Measurements from ENCODE around the gene FUNDC2.
"Not testable (repeated sequence)": the region's sequence is repeated elsewhere in the genome, so short reads cannot be mapped to it uniquely, and the experiment has no call there.

The FUNDC2 gene

DNA sequence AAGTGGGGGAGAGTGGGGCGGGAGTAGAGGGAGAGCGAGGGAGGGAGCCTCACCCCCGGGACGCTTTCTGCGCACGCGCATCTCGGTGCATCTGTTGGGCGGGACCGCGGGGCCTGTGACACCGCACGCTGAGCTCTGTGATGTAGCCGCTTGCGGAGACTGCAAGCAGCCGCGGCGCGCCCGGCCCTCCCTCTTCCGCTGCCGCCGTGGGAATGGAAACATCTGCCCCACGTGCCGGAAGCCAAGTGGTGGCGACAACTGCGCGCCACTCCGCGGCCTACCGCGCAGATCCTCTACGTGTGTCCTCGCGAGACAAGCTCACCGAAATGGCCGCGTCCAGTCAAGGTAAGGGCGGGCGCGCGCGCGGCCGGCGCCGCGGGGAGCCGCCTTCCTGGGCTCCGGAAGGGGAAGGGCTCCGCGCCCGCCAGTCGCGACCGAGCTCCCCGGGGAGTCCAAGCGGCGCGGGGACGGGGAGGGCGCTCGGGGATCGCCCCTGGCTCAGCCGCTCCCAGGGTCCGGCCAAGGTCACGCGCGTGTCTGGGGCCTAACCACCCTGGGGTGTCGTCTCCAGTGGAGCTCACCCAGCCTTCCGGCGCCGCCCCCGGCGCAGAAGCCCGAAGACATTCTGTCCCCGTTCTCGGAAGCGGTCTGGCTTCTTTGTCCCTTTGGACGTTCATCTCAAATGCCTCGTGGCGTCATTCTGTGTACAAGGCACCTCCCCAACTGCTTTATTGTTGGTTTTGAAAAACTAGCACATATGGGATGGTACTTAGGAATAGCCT, at the start of gene FUNDC2:
Gene FUNDC2 (plus strand): TSS at position 118 of the 782 bp plus-strand sequence. CDS start 95 bp downstream, at position 213.
- peak; percentile 75 to 89 (median 88) for DNase-seq (ENCODE audit: low read depth in 3 of 3)

GRCh38 chrX:154979629-154980028, 47.0 kb upstream of the FUNDC2 start:
- DNase-seq (ENCODE audit: low read depth in 3 of 3), result no peak

GRCh38 chrX:154980330-154981115, 46.1 kb upstream of the FUNDC2 start:
- DNase-seq (ENCODE audit: low read depth in 3 of 3), result peak; percentile 35 to 55 (median 51)

GRCh38 chrX:154981116-154981411, 45.6 kb upstream of the FUNDC2 start:
- DNase-seq (ENCODE audit: low read depth in 3 of 3), result no peak

GRCh38 chrX:154986826-154987575, 39.6 kb upstream of the FUNDC2 start:
- no peak for DNase-seq (ENCODE audit: low read depth in 3 of 3)

- DNase-seq (ENCODE audit: low read depth in 3 of 3), result no peak
These were observed 38.7 kb upstream of the FUNDC2 start for GRCh38 chrX:154987940-154988339.

- DNase-seq (ENCODE audit: low read depth in 3 of 3), result no peak
These were observed 37.9 kb upstream of the FUNDC2 start for GRCh38 chrX:154988719-154989118.

GRCh38 chrX:154990496-154990895, 36.1 kb upstream of the FUNDC2 start:
- DNase-seq (ENCODE audit: low read depth in 3 of 3), result no peak

GRCh38 chrX:154991039-154991438, 35.6 kb upstream of the FUNDC2 start:
- no peak for DNase-seq (ENCODE audit: low read depth in 3 of 3)

- DNase-seq (ENCODE audit: low read depth in 3 of 3), result no peak
These were observed 35.2 kb upstream of the FUNDC2 start for GRCh38 chrX:154991476-154991875.

GRCh38 chrX:154998204-154998880, 28.3 kb upstream of the FUNDC2 start:
- no peak for DNase-seq (ENCODE audit: low read depth in 3 of 3)

DNA sequence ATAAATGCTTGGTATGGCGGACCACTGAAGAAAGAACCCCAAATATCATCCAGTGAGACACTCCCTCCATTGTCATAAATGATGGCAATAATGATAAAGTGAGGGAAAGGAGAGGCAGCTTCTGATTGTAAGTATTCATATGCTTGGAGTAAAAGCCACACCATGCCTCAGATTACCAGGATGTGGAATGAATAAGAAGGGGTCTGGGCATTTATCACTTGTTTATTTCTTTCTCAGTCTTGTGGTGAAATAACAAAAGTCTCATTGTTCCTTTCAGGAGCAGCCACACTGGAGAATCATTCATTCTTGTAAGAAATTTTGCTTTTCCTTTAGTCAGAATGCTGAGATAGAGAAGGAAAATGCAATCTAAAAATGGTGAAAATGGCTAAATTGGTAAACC, 25.8 kb upstream of the FUNDC2 start:
- no peak for DNase-seq (ENCODE audit: low read depth in 3 of 3)

GRCh38 chrX:155001873-155002272, 24.8 kb upstream of the FUNDC2 start:
- DNase-seq (ENCODE audit: low read depth in 3 of 3), result no peak

- no peak for DNase-seq (ENCODE audit: low read depth in 3 of 3)
These were observed 21.5 kb upstream of the FUNDC2 start for GRCh38 chrX:155005190-155005589.

DNA sequence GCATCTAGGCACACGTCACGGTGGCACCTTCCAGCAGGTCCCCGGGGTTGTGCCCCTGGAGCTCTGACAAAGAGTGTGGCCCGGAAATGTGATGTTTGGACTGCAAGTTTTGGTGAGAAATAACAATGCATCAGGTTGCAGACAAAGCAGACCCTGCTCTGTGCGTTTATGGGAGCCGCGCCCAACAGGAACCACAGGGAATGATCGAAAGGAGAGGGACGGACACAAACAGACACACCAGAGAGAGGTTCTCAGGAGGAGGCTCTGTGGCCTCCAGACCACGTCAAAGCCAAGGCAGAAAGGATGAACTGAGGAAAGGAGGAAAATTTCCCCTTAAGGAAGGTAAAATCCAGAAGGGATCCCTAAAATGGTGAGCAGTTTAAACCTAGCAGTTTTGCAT, 20.3 kb upstream of the FUNDC2 start:
- not testable (repeated sequence) for DNase-seq (ENCODE audit: low read depth in 3 of 3)

GRCh38 chrX:155006913-155007671, 19.6 kb upstream of the FUNDC2 start:
- not testable (repeated sequence) for DNase-seq (ENCODE audit: low read depth in 3 of 3)

GRCh38 chrX:155008578-155008977, 18.1 kb upstream of the FUNDC2 start:
- DNase-seq (ENCODE audit: low read depth in 3 of 3), result not testable (repeated sequence)

- DNase-seq (ENCODE audit: low read depth in 3 of 3), result no peak
These were observed 16.6 kb upstream of the FUNDC2 start for GRCh38 chrX:155009994-155010472.

GRCh38 chrX:155020591-155020990, 6.1 kb upstream of the FUNDC2 start:
- no peak for DNase-seq (ENCODE audit: low read depth in 3 of 3)

- DNase-seq (ENCODE audit: low read depth in 3 of 3), result no peak
These were observed 4.1 kb upstream of the FUNDC2 start, which contains the start of gene F8 for GRCh38 chrX:155022585-155022984. F8 (minus strand) TSS chrX:155022723; CDS start chrX:155022552, 171 bp downstream.

Data from stimulated activated CD4-positive, alpha-beta T cell treated with anti-CD3 and anti-CD28 coated beads, TNF-alpha, amount 100 ng/mL, for 4 hours (primary cell).